Stimulated activated CD4-positive, alpha-beta T cell treated with anti-CD3 and anti-CD28 coated beads, Interleukin-1b, Interleukin-23, amount 100 ng/mL, for 1 hour (primary cell): ENCODE data around the gene KRTAP16-1.
"Not testable (repeated sequence)": the region's sequence is repeated elsewhere in the genome, so short reads cannot be mapped to it uniquely, and the experiment has no call there.

Experiments
- DNase-seq, 2 donors: peaks; one replicate each; pipeline ENCODE4 v3.0.0-alpha.2; 2020; ENCODE audit warnings: low read depth in 2 of 2

KRTAP16-1 gene

GRCh38 chr17:41308918-41309359 lies at the start of gene KRTAP16-1:
Gene KRTAP16-1 (minus strand): TSS chr17:41309309. CDS start chr17:41309253, 56 bp downstream.
- no peak for DNase-seq

- DNase-seq: no peak
Measured at GRCh38 chr17:41354536-41354935, 45.4 kb upstream of the KRTAP16-1 start.

- DNase-seq: no peak
Measured at GRCh38 chr17:41352597-41353366, 43.7 kb upstream of the KRTAP16-1 start.

GRCh38 chr17:41351177-41351576 lies 42.1 kb upstream of the KRTAP16-1 start:
- DNase-seq: no peak

- DNase-seq: not testable (repeated sequence)
Measured at GRCh38 chr17:41350381-41350878, 41.3 kb upstream of the KRTAP16-1 start, which contains the start of gene KRT33A. Gene KRT33A (minus strand): TSS chr17:41350828. CDS start chr17:41350767, 61 bp downstream.

- DNase-seq: no peak
Measured at GRCh38 chr17:41347869-41348760, 39.0 kb upstream of the KRTAP16-1 start.

GRCh38 chr17:41346421-41346820 lies 37.3 kb upstream of the KRTAP16-1 start:
- DNase-seq: not testable (repeated sequence)

GRCh38 chr17:41345992-41346391 lies 36.9 kb upstream of the KRTAP16-1 start:
- no peak for DNase-seq

GRCh38 chr17:41343029-41343428 lies 33.9 kb upstream of the KRTAP16-1 start:
- no peak for DNase-seq

GRCh38 chr17:41340934-41341861 lies 32.1 kb upstream of the KRTAP16-1 start:
- DNase-seq: no peak

- DNase-seq: no peak
Measured at GRCh38 chr17:41340494-41340893, 31.4 kb upstream of the KRTAP16-1 start.

GRCh38 chr17:41339571-41340172 lies 30.6 kb upstream of the KRTAP16-1 start:
- DNase-seq: no peak

GRCh38 chr17:41338961-41339485 lies 29.9 kb upstream of the KRTAP16-1 start:
- no peak for DNase-seq

- DNase-seq: no peak
Measured at GRCh38 chr17:41335747-41336146, 26.6 kb upstream of the KRTAP16-1 start.

- no peak for DNase-seq
Measured at GRCh38 chr17:41334385-41335305, 25.5 kb upstream of the KRTAP16-1 start.

- no peak for DNase-seq
Measured at GRCh38 chr17:41333836-41334235, 24.7 kb upstream of the KRTAP16-1 start.

GRCh38 chr17:41333098-41333497 lies 24.0 kb upstream of the KRTAP16-1 start:
- DNase-seq: no peak

- no peak for DNase-seq
Measured at GRCh38 chr17:41332239-41332638, 23.1 kb upstream of the KRTAP16-1 start.

GRCh38 chr17:41331606-41332005 lies 22.5 kb upstream of the KRTAP16-1 start:
- no peak for DNase-seq
